ENCODE measurements around the gene KCTD20.

KCTD20 gene

GRCh38 chr6:36516559-36516958, 73.8 kb downstream of the KCTD20 start:
- TF ChIP-seq USF1 (IDR thresholded peaks at IDR 0.05) (no peak), FOXM1 (IDR thresholded peaks at IDR 0.05; ENCODE audit: borderline replicate concordance, low read depth) (no peak)

GRCh38 chr6:36516988-36517387, 74.2 kb downstream of the KCTD20 start:
- TF ChIP-seq ZBTB7A (IDR thresholded peaks at IDR 0.05; ENCODE audit: low read depth), result no peak
- TF ChIP-seq FOXM1 (IDR thresholded peaks at IDR 0.05; ENCODE audit: borderline replicate concordance, low read depth), result no peak
- TF ChIP-seq NFIC (IDR thresholded peaks at IDR 0.05), result no peak
- TF ChIP-seq TEAD4 (IDR thresholded peaks at IDR 0.05), result no peak

GRCh38 chr6:36517408-36517807, 74.6 kb downstream of the KCTD20 start:
- TF ChIP-seq NFIC (IDR thresholded peaks at IDR 0.05) (no peak), REST (IDR thresholded peaks at IDR 0.05; ENCODE audit: low read depth) (no peak), EP300 (IDR thresholded peaks at IDR 0.05; ENCODE audit: borderline replicate concordance) (no peak), ZBTB7A (IDR thresholded peaks at IDR 0.05; ENCODE audit: low read depth) (no peak), FOXM1 (IDR thresholded peaks at IDR 0.05; ENCODE audit: borderline replicate concordance, low read depth) (no peak), CEBPB (IDR thresholded peaks at IDR 0.05) (no peak), MAX (IDR thresholded peaks at IDR 0.05) (no peak), TEAD4 (IDR thresholded peaks at IDR 0.05) (no peak), RAD21 (IDR thresholded peaks at IDR 0.05; ENCODE audit: low read depth) (no peak), EGR1 (IDR thresholded peaks at IDR 0.05) (no peak), USF1 (IDR thresholded peaks at IDR 0.05) (no peak), YY1 (IDR thresholded peaks at IDR 0.05; ENCODE audit: low read depth) (no peak), CREB1 (IDR thresholded peaks at IDR 0.05; ENCODE audit: low read depth) (no peak), TCF12 (IDR thresholded peaks at IDR 0.05; ENCODE audit: low read depth) (no peak), TAF1 (IDR thresholded peaks at IDR 0.05; ENCODE audit: low read depth) (no peak)

GRCh38 chr6:36519352-36519751, 76.6 kb downstream of the KCTD20 start:
- TF ChIP-seq NFIC (IDR thresholded peaks at IDR 0.05), result no peak
- TF ChIP-seq EGR1 (IDR thresholded peaks at IDR 0.05), result no peak
- no peak for TF ChIP-seq YY1 (IDR thresholded peaks at IDR 0.05; ENCODE audit: low read depth)
- TF ChIP-seq RAD21 (IDR thresholded peaks at IDR 0.05; ENCODE audit: low read depth), result no peak

- no peak for TF ChIP-seq CREB1 (IDR thresholded peaks at IDR 0.05; ENCODE audit: low read depth)
- no peak for TF ChIP-seq REST (IDR thresholded peaks at IDR 0.05; ENCODE audit: low read depth)
- TF ChIP-seq TCF12 (IDR thresholded peaks at IDR 0.05; ENCODE audit: low read depth), result no peak
- TF ChIP-seq MAX (IDR thresholded peaks at IDR 0.05), result no peak
- no peak for TF ChIP-seq CEBPB (IDR thresholded peaks at IDR 0.05)
- TF ChIP-seq NFIC (IDR thresholded peaks at IDR 0.05), result no peak
- no peak for TF ChIP-seq TEAD4 (IDR thresholded peaks at IDR 0.05)
- no peak for TF ChIP-seq YY1 (IDR thresholded peaks at IDR 0.05; ENCODE audit: low read depth)
- TF ChIP-seq RAD21 (IDR thresholded peaks at IDR 0.05; ENCODE audit: low read depth), result no peak
- TF ChIP-seq USF1 (IDR thresholded peaks at IDR 0.05), result no peak
- no peak for TF ChIP-seq EP300 (IDR thresholded peaks at IDR 0.05; ENCODE audit: borderline replicate concordance)
- TF ChIP-seq ZBTB7A (IDR thresholded peaks at IDR 0.05; ENCODE audit: low read depth), result no peak
Observed at GRCh38 chr6:36523451-36523850, 80.7 kb downstream of the KCTD20 start.

- TF ChIP-seq TEAD4 (IDR thresholded peaks at IDR 0.05) (no peak), TCF12 (IDR thresholded peaks at IDR 0.05; ENCODE audit: low read depth) (no peak), CREB1 (IDR thresholded peaks at IDR 0.05; ENCODE audit: low read depth) (no peak), EGR1 (IDR thresholded peaks at IDR 0.05) (no peak), MAX (IDR thresholded peaks at IDR 0.05) (no peak), TAF1 (IDR thresholded peaks at IDR 0.05; ENCODE audit: low read depth) (no peak), USF1 (IDR thresholded peaks at IDR 0.05) (no peak)
Observed at GRCh38 chr6:36523936-36524499, 81.2 kb downstream of the KCTD20 start.
